Esophagus muscularis mucosa (tissue), 3 donors: ENCODE measurements around the gene TMEM235.

Experiments
- EP300 ChIP-seq: sonication (generic); formaldehyde crosslinking; IDR thresholded peaks from one replicate; pipeline ENCODE4 v1.6.1; 2017; ENCODE audit warnings: antibody characterized with exemption
- POLR2AphosphoS5 ChIP-seq, 2 donors: sonication (generic); formaldehyde crosslinking; IDR thresholded peaks; one replicate each; pipeline ENCODE4 v1.6.1; 2017; ENCODE audit warnings: antibody characterized with exemption in 2 of 2

- TF ChIP-seq EP300 (no peak), POLR2AphosphoS5 (IDR thresholded peaks at IDR 0.05) (no peak)
Measured at GRCh38 chr17:78214706-78215061, 16.7 kb upstream of the TMEM235 start.
